ENCODE data around the gene ZNF30.
"Not testable (repeated sequence)": the region's sequence is repeated elsewhere in the genome, so short reads cannot be mapped to it uniquely, and the experiment has no call there.

ZNF30 gene

GRCh38 chr19:34960103-34960805 lies 33.6 kb downstream of the ZNF30 start:
- no peak for DNase-seq (ENCODE audit: low read depth)

GRCh38 chr19:34960940-34961679 lies 34.4 kb downstream of the ZNF30 start:
- no peak for DNase-seq (ENCODE audit: low read depth)

DNA sequence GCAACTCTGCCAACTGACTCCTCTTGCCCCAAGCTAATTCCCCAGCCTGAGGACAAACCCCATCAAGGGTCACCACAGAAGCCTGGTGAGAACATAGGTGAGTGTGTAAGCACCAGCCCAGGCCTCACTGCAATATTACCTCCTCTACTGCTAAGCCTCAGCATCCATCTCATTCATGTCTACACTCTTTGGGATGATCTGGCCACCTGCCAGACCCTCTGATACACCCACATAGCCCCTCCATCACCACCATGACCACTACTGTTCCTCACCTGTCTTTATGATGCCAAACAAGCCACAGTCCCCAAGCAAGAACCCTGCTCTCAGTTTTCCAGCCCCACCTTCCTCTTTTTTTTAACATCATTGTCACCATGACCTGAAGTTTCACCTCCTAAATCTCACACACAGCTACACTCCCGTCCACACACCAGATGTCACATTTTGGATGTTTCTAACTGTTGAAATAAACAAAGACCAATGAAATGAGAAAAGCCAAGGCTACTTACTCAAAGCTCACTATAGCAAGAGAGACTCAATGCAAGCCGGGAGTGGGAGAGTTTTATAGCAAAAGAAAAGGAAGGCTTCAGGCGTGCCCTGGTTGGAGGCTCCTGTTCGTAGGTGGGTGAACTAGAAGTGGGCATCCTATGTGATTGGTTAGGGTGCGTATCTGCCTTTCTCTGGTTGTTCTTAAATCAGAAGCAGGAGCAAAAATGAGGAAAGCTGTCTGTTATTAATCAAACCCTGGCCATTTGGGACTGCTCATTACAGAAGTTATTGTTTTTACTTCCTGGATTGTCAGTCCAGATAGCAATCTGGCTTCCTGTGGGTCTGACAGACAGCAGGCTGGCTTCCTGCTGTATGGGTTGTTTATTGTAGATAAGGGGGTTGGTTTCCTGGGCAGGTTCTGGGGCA lies 35.3 kb downstream of the ZNF30 start:
- no peak for DNase-seq (ENCODE audit: low read depth)

DNA sequence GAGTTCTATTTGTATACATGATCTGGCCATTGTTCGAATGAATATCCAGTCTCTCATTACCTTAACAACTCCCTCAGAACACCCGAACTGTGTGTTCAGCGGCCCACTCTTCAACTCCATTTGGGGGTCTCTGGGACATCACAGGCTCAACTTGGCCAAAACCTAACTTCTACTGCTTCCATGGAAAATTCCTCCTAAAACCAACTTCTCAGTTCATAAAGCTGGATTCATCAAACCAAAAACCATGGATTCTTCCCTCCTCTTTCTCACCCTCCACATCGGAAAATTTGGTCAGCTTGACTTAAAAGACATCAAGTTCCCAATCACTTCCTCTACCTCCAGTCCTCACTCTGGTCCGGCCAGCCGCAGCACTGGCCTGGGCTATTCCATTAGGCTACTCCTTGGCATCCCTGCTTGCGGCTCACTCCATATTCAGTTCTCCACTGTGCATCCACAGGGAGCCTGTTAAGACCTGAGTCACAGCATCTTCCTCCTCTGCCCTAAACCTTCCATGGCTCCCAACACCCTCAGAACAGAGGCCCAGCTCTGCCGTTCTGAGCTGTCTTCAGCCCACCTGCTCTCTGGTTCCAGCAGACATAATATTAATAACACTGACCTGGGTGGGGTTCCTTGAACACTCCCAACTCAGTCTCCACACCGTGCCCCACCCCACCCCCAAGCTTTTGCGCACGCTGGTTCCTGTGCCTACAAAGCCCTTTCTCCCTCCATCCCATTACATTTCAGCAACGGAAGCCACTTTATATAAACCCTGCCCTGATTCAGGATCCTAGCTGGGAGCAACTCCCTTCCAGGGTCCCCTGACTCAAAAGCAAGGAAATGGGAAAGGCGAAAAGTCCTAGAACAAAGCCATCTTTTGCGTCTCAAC lies 36.2 kb downstream of the ZNF30 start:
- no peak for DNase-seq (ENCODE audit: low read depth)

DNA sequence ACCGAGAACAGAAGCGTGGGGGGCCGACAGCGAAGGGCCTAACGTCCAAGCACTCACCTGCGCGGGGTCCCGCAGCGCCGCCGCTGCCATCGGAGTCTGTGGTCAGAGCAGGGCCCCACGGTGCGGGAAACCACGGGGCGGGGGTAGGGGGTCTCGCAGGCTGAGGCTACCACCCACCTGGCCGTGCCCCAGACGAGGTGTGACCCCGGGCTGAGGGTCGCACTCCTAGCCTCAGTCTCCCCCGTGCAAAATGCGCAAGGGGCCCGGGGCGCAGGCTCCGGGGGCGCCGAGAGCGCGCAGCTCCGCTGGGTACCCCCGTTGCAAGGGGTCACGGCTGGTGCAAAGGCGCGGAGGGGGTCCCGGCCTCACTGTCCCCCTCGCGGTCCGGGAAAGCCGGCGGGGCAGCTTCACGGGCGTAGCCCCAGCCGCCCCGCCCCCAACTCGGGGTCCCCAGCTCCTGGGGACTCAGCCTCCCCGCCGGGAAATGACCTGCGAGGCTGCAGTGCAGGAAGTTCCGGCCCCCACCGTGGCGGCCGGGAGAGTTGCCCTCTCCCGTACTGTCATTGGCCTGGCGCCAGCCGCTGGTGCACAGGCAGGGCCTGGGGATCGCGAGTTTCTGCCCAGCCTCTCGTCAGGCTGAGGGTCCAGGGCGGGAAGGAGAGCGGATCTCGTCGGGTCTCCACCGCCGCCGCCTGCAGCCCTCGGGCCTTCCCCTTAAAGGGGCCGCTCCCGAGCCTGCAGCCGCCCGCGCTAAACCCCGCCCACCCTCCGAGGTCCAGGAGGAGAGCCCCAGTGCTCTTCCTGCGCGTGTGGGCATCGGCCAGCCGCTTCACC lies 37.1 kb downstream of the ZNF30 start, which contains the start of gene ZNF792:
Gene ZNF792 (minus strand): TSS at position 657 of the 834 bp plus-strand sequence. CDS start 567 bp downstream, at position 90.
- peak; percentile 24 for DNase-seq (ENCODE audit: low read depth)

GRCh38 chr19:34964598-34964997 lies 37.9 kb downstream of the ZNF30 start:
- DNase-seq (ENCODE audit: low read depth), result no peak

DNA sequence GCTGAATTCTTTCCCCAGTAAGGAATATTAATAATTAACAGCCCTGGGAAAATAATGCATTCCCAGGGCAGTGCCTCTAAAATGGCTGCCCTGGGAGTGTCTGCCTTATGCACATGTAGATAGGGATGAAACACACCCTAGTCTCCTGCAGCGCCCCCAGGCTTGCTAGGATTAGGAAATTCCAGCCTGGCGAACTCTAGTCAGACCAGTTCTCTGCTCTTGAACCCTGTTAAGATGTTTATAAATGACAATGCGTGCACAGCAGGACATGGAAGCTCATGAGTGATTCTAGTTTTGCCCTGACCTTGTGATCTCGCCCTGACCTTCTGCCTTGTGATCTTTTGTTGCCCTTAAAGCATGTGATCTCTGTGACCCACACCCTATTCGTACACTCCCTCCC lies 38.8 kb downstream of the ZNF30 start:
- DNase-seq (ENCODE audit: low read depth), result not testable (repeated sequence)

DNA sequence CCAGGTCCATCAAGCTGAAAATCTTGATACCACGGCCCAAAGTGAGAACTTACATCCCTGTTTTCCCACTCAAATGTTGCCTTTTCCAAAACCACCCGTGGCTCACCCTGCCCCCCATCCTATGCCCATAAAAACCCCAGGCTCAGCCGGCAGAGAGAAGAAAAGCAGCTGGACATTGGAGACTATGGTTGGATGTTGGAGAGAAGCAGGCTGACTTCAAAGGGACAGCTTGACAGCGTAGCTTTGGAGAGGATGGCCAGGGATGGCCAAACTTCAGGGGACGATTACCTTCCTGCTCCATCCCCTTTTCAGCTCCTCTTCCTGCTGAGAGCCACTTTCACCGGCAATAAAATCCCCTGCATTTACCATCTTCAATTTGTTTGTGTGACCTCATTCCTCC lies 40.8 kb downstream of the ZNF30 start:
- DNase-seq (ENCODE audit: low read depth), result no peak

- no peak for DNase-seq (ENCODE audit: low read depth)
Observed at GRCh38 chr19:34969721-34970120, 43.0 kb downstream of the ZNF30 start.

GRCh38 chr19:34970185-34970780 lies 43.6 kb downstream of the ZNF30 start:
- not testable (repeated sequence) for DNase-seq (ENCODE audit: low read depth)

- no peak for DNase-seq (ENCODE audit: low read depth)
Observed at GRCh38 chr19:34972163-34972705, 45.5 kb downstream of the ZNF30 start.

GRCh38 chr19:34974646-34975045 lies 47.9 kb downstream of the ZNF30 start:
- DNase-seq (ENCODE audit: low read depth), result no peak

GRCh38 chr19:34975056-34975455 lies 48.4 kb downstream of the ZNF30 start:
- no peak for DNase-seq (ENCODE audit: low read depth)

DNA sequence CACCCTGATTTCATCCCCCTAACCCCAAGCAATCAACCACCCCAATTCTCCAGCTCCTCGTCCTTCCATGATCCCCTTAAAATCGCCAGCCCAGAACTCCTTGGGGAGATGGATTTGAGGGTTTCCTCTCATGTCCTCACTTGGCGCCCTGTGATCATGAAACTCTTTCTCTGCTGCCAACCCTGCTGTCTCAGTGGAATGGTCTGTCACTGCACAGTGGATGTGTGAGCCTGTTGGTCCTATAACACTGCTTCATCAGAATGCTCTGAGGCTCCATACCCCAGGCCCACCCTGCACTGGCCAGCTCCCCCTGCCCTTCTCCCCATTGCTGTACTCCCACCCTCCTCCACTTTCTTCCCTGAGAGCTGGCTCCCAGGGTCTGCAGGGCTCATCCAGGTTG lies 49.9 kb downstream of the ZNF30 start:
- no peak for DNase-seq (ENCODE audit: low read depth)

GRCh38 chr19:34979819-34980640 lies 53.3 kb downstream of the ZNF30 start:
- no peak for DNase-seq (ENCODE audit: low read depth)

DNA sequence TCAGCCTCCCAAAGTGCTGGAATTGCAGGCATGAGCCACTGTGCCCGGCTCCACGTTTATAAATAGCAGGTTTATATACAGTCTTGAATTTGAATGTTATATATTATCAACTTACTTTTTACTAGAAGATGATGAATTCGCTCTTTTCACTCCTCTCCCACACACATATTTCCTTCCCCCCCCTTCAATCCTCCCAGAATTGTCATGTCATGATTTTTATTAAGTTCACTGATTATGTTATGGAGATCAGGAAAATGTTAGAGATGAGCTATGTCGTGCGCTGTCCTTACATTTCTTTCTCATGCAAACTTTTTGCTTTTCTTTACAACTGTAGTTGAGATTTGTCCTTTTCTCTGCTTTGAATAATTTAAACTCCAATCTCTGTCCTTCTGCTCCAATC lies 55.6 kb downstream of the ZNF30 start:
- no peak for DNase-seq (ENCODE audit: low read depth)

DNA sequence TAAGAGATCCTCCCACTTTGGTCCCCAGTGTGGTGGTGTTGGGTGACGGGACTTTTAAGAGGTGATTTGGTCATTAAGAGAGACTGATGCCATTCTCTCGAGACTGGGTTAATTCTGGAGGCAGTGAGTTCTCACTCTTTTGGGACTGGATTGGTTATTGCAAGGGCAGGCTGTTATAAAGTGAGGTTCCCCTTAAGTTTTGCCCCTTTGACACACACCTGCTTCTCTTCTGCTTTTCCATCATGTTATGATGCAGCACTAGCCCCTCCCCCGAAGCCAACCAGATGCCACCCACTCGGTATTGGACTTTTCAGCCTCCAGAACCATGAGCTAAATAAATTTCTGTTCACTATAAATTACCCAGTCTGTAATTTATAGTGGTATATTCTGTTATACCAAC lies 57.1 kb downstream of the ZNF30 start:
- no peak for DNase-seq (ENCODE audit: low read depth)

- no peak for DNase-seq (ENCODE audit: low read depth)
Observed at GRCh38 chr19:34984287-34984686, 57.6 kb downstream of the ZNF30 start.
